ENCODE measurements around the gene WWOX.

DNA sequence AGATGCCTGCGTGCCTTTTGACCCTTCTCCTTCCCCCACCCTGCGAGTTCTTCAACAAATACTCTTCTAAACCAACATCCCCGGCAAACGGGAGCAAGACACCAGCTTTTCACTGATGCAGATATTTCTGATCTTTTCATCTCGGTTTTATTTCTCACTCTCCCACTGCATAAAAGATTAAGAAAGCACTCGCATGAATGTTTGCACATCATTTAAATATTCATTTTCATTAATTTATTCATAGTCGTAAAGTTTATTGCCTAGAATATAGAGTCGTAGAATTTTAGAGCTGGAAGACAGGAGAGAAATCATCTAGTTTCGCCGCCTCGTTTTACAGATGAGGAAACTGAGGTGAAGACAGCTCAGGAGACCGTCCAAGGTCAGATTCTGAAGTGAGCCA lies 1013.0 kb downstream of the WWOX start:
- TF ChIP-seq, protein P1, sequence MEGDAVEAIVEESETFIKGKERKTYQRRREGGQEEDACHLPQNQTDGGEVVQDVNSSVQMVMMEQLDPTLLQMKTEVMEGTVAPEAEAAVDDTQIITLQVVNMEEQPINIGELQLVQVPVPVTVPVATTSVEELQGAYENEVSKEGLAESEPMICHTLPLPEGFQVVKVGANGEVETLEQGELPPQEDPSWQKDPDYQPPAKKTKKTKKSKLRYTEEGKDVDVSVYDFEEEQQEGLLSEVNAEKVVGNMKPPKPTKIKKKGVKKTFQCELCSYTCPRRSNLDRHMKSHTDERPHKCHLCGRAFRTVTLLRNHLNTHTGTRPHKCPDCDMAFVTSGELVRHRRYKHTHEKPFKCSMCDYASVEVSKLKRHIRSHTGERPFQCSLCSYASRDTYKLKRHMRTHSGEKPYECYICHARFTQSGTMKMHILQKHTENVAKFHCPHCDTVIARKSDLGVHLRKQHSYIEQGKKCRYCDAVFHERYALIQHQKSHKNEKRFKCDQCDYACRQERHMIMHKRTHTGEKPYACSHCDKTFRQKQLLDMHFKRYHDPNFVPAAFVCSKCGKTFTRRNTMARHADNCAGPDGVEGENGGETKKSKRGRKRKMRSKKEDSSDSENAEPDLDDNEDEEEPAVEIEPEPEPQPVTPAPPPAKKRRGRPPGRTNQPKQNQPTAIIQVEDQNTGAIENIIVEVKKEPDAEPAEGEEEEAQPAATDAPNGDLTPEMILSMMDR (IDR thresholded peaks at IDR 0.05; ENCODE audit: low read depth, low read length): no peak
- TF ChIP-seq POLR2A (IDR thresholded peaks at IDR 0.05; ENCODE audit: extremely low read depth, insufficient read length): no peak
- no peak for TF ChIP-seq MYC (IDR thresholded peaks at IDR 0.05; ENCODE audit: low read depth, low read length)
- TF ChIP-seq, protein P2, sequence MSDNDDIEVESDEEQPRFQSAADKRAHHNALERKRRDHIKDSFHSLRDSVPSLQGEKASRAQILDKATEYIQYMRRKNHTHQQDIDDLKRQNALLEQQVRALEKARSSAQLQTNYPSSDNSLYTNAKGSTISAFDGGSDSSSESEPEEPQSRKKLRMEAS (IDR thresholded peaks at IDR 0.05; ENCODE audit: low read depth, low read length): no peak

All from NB4 (cell line).